Fibroblast of the conjunctiva (primary cell): ENCODE results near the gene AXL.
"Not testable (repeated sequence)": the region's sequence is repeated elsewhere in the genome, so short reads cannot be mapped to it uniquely, and the experiment has no call there.

Experiments used
- DNase-seq: peaks from one replicate; pipeline ENCODE4 v3.0.0-alpha.2; 2010; ENCODE audit warnings: low read depth

The AXL gene

DNA sequence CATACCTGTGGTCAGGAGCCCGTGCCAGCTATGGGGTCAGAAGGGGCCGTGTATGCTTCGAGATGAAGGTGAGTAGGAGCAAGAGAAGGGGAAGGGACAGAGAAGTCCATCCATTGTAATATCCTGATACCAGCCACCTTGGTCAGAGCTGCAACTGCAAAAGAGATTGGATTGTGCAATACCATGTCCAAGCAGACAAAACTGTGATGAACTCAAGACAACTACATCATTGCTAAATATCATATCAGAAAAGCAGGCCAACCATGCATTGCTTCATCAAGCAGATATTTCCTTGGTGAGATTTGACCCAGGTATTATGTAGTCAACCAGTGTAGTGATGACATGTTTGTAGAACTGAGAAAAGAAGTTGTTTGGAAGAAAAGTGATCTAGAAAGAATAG, 57.2 kb downstream of the AXL start:
- DNase-seq, result no peak

DNA sequence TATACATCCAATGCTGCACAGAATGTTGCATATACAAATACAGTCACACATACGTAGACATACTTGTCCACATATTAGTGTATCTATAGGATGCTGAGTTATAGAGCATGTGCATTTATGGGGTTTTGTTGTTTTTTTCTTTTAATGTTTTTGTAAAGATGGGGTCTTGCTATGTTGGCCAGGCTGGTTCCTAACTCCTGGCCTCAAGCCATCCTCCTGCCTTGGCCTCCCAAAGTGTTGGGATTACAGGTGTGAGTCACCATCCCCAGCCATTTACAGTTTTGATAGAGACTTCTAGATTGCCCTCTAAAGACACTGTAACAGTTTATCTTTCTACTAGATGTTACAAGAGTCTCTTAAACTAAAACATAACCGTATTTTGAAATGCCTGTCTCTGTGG, 59.5 kb downstream of the AXL start:
- DNase-seq, result no peak

DNA sequence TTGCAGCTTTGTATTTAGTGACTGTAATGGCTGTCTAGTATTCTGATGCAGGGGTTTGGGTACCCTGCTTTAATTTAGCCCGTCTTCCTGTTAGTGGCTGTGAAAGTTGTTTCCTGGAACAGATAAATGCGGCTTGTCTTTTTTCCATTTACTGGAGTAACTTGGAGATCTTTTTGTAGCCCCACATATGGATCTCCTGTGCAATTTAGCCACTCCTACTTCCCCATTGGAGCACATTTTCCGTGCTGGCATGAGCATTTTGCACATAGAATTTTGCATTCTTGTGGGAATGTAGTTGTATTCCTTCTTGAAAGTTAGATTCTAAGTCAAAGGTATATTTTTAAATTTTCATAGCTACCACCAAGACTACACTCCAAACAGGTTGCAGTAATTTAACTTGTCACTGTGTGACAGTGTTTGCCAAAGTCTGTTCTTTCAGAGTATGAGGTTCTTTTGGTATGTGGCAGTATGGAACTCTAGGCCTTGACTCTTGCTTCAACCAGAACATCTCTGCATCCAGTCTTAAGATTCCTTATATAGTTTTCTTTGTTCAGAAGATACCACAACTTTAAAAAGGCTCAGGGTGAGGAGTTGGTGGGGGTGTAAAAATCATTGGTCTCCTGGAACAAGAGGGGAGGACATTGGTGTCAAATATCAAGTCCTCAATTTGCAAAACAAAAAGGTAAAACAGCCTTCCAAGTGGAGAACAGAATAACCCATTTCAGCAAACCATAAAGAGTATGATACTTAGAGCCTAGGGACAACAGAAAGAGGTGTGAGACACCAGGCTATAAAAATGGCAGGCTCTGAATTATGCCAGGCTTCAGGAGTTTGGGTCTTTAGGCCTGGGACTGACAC, 69.9 kb downstream of the AXL start:
- DNase-seq, result no peak

DNA sequence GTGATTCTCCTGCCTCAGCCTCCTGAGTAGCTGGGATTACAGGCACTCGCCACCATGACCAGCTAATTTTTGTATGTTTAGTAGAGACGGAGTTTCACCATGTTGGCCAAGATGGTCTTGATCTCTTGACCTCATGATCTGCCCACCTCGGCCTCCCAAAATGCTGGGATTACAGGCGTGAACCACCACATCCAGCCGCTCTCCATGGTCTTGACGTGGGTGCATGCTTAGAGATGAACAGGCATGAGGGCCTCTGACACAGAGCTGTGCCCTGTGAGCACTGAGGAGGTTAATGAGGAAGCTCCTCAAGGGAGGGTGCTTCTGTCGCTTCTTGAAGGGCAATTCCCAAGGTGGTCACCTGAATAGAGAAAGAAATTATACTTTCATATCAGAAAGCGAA, 70.8 kb downstream of the AXL start:
- not testable (repeated sequence) for DNase-seq

DNA sequence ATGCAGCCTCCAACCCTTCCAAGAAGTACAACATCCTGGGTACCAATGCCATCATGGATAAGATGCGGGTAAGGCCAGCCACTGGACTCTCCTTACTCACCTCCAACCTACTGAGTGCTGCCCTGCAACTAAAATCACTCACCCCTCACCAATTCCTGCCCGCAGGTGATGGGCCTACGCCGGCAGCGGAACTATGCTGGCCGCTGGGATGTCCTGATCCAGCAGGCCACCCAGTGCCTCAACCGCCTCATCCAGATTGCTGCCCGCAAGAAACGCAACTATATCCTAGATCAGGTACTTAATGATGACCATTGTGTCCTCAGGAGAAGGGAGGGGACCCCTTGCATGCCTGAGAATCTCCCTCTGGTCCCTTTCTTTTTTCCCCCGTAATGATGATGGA, 75.4 kb downstream of the AXL start:
- DNase-seq, result no peak

DNA sequence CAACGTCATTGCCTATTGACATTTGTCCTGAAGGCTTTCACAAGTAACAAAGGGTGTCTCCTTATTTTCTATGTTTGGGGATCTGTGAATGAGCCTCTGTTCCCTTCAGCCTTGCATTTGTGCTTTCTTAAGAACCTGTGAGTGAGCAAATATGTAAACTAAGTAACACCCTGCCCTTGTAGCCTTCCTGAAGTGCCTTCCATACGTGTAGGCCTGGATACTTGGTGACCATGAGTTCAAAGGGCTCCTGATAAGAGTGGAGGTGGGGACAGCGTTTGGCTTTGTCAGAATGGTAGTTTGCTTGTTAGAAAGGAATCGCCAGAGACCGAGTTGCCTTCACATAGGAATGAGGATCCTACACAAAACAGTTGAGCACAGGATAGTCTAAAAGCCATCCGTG, 76.5 kb downstream of the AXL start:
- no peak for DNase-seq

DNA sequence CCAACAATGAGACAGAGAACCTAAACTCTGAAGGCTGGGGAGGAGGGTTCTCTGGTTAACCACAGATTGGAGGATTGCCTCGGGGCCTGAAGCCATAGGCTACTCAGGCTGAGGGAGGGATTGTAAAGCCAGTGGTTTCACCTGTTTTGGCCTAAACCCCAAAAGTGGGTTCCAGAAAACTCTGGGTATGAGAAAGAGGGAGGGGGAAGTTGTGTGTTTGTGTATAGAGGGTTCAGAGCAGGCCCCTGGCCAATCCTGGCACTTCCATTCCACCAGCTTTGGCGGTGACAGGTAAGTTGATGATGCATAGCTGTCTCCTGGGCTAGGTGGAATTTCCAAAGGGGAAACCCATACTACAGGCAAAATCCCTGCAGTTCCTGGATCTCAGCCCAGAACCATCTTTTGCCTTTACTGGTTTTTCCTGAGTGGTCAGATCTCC, 77.4 kb downstream of the AXL start:
- DNase-seq, result no peak

DNA sequence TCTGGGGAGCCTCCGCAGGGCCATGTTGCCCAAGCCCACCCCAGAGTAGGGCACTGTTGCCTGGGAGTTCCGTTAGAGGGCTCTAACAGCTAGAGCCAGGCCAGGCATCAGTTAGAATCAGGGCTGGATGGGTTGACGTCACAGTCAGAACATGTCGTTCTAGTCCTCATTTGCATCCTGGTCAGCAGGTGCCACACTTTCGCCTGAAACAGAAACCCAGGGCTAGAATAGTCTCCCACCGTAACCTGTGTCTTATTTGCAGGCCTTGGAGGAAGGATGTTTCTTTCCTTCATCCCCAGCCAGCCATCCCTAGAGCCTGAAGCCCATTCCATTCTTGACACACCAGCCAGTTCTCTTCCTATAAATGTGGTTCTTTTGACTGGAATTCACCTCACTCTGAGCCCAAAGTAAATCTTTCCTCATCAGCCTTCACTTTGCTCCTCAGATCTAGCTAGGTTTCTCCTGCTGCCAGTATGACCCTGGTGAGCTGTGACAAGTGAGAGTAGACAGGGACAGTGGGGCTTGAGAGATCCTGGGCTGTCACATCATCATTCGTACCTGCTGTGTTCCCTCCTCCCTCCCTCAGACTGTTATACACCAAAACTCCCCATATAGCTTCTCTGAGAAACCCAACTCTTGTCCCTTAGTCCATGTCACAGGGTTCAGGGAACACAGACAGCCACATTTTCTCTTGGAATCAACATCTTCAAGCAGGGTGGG, 78.8 kb downstream of the AXL start:
- no peak for DNase-seq

DNA sequence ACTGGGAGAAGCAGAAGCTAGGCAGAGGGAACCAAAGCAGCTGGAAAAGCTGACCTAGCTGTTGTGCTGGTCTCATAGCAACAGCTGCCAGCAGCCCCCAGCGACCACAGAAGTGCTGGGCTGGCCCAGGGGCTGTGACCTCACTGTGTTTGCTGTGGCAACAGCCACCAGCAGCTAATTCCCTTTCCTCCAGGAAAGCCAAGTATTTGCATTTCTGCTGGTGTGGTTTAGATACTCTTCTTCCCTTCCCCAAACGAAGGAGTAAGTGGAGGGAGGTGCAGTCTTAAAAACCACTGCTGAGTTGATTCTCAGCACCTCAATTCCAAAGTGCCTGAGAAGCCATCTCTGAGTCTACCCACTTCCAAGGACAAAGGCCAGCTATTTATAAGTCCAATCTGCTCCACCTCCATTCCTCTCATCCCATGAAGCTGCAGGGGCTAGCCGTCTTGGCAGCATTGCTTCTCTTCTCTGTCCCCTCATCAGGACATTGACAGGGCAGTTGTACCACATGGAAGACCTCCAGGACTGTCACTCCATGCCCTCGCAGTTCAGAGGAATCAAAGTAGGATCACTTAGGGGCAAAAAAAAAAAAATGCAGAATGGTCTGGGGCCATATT, 79.4 kb downstream of the AXL start:
- DNase-seq, result peak; percentile 51

DNA sequence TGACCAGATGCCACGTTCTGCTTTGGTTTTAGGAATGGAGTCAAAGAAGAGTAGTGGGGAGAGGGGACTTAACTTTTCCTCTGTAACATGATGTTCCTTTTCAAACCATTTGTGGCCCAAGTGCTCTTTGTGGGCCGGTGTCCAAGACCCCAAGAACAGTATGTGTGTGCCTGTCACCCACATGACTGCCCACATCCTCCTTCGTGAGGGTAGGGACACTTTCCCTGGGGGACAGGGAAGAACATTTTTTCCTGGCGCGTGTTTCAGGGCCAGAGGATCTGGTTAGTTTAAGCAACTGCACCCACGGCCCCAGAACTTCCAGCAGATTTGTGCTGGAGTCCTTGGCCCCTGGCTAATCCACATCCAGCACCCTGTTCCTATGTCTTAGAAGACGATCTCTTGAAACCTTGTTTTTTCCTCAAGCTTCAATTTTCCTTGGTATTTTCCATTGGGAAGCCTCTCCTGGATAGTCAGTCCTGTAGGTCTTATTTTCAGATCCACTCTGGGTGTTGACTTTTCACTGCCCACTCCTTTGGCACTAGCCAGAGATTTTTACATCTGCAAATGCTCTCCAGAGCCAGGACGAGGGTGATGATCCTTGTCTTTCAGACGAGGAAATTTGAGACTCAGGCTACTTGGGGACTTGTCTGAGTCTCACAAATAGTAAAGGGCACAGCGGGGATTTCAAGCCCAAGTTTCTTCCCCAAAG, 80.2 kb downstream of the AXL start:
- DNase-seq, result no peak

DNA sequence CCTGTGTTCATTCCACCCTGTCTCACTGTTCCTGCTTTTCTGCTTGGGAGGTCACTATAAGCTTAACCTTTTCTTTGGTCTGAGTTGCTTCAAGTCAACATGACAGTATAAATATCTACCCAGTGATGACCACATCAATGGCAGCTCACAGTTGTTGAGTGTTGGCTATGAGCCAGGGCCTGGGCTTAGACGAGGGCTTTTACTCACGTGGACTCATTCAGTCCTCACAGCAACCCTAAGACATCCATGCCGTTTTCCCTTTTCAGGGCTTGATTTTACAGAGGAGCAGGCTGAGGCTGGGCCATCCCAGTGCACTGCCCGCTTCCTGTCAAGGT, 80.7 kb downstream of the AXL start:
- peak; percentile 55 for DNase-seq

DNA sequence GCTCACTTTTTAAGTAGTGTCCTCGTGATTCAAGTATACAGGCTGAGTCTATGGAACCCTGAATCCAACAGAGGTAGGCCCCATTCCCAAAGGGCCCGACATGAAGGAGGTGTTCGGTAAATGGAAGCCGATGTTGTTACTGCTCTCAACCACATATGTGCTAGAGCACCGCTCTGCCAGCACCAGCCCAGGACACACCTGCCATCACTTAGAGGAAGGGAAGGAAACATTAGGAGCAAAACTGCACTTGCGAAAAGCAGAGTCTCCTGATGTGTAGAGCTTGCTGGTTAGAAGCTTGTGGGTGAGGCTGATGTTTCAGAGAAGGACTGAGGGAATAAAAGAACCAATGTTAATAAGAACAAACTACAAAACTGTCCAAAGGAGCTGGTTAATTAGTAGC, 81.5 kb downstream of the AXL start:
- no peak for DNase-seq

DNA sequence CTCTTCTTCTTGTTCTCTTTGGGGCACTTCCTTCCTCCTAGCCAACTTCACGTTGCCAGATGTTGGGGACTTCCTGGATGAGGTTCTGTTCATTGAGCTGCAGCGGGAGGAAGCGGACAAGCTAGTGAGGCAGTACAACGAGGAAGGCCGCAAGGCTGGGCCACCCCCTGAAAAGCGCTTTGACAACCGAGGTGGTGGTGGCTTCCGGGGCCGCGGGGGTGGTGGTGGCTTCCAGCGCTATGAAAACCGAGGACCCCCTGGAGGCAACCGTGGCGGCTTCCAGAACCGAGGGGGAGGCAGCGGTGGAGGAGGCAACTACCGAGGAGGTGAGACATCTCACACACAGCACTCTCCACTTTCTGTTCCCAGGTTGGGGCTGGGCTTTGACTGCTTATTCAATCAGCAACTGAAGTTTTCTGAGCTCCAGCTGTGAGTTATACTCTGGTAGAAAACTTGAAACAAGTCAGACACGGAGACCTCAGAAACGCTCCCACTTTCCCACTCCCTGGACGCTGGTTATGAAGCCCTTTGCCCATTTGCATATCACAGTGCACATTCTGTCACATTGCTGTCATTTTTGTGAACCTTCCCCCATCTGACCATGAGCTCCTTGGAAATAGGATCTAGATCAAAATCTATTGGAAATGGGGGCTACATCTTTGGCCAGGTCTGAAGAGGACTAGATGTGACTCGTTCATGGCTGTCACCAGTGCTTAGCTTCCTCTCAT, 83.8 kb downstream of the AXL start:
- no peak for DNase-seq

DNA sequence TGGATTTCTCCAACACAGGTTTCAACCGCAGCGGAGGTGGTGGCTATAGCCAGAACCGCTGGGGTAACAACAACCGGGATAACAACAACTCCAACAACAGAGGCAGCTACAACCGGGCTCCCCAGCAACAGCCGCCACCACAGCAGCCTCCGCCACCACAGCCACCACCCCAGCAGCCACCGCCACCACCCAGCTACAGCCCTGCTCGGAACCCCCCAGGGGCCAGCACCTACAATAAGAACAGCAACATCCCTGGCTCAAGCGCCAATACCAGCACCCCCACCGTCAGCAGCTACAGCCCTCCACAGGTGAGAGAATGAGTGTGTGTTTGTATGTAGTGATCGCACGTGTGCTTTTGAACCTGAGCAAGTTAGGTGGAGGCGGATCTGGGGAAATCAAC, 84.9 kb downstream of the AXL start:
- no peak for DNase-seq

DNA sequence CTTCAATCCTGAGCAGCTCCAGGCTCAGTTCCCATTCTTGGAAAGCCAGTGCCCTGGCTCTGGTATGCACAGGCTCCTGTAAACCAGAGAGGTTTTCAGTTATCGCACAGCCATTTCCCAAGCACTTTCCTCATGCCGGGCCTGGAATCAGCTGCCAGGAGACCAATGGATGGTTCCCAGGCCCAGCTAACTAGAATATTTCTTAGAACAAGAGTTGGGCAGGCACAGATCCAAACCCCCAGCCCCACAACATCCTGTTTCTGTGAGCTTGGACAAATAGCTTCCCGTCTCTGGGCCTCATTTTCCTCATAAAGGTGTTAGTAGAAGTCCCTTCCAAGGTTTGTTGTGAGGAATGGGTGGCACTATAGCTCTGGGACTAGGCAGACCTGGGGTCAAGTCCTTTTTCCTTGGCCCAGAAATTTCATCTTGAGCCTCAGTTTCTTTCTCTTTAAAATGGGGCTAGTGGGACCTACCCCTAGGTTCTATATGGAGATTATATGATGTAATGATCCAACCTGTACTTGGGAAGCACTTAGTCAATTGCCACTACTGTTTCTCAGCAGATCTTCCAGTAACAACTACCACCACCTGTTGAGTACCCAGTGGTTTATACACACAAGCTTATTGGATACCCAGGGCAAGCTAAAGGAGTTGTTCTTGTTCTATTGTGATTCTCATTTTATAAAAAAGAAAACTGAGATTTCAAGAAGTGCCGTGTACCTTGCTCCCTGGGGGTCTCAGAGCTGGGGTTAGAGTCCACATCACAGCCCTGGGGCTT, 85.9 kb downstream of the AXL start:
- no peak for DNase-seq

DNA sequence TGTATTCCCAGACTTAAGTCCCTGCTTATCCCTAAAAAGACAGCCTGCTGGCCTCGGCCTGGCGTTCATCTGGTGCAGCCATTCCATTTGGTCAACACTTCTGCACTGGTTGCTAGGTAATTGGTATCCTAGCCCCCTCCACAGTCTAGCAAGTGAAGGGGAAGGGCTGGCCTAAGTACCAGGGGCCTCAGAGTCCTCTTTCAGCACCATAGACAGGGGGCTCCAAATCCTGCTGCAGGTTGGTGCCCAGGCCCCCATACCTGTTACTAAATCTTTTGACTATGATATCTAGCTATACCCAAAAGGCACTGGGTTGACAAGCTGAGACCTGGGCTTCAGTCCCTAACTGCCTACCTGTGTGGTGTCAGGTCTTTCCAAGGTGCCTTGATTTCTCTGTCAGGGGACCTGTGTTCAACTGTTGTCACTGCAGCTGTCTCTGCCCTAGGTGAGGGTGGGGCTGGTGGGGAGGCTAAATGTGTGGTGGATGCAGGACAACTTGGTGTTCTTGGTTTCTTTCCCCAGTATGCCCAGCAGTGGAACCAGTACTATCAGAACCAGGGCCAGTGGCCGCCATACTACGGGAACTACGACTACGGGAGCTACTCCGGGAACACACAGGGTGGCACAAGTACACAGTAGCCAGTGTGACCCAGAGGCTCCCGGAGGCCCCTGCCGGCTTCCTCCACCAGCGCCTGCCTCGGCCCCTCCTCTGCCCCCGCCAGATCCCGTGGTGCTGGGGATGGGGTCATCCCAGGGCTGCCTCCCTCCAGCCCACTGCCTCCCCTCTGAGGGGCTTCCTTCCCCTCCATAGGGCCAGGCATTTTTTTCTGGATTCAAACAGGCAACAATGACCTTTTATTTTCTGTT, 87.1 kb downstream of the AXL start:
- DNase-seq, result no peak

DNA sequence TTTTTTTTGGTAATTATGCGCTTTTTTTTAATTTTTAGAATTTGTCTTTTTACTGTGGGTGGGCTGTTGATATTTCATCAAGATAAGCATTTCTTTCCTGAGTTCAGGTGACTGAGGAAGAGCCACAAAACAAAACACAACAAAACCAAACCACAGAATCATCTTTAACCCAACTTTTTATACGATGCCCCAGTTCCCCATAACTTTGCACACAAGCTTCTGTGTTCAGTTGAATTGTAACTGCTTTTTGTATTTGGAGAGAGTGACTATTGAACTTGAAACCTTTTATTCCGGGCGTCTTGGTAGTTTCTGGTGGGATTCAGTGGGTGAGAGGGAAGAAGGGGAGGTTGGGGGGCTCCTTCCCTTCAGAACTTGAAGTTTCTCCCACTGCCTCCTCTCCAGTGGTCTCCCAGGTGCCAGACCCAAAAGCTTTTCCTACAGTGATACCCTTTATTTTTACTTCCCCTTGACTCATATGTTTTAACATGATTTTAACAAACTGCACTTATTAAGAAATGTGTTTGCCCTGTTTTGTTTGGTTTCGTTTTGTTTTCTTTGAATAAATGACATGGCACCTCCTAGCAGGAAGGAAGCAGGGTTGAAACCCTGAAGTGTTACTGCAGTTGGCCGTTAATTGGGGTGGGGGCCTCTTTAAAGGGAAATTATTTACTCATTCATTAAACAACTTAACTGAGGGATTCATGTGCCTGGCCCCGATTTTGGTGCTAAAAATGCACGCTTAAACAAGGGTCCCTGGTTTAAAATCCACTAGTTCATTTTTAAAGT, 88.3 kb downstream of the AXL start:
- no peak for DNase-seq

DNA sequence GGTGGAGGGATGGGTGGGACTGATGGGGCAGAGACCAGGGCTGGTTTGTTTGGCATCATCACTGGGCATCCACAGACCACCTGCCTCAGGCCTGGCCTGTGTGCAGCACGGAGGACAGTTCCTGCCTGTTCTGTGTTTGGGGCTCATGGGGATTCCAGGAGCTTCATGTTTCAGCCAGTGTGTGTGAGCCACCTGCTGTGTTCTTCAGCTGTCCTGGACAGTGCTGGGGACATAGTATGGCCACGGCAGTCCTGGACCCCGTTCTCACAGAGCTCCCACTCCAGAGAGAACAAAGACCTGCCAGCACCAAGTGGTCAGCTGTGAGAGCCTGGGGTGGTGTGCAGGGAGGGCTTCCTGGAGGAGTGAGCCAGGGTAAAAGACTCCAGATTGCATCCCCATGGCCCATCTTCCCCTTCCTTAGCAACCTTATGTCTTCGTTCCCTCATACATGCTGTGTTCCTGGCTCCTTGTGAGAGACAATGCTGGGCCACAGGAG, 89.0 kb downstream of the AXL start:
- no peak for DNase-seq
